ENCODE data around the gene MPIG6B.

MPIG6B gene

GRCh38 chr6:31720196-31720770 is 2.9 kb upstream of the MPIG6B start:
- no peak for DNase-seq
- in situ Hi-C loops (cut with HindIII; ENCODE audit: low pct_ligation_motif_present, low sequenced_read_pairs): no loop called here
- Histone ChIP-seq H3K27ac (no peak overlapping the region), H3K4me3 (ENCODE audit: low read depth, low read length) (no peak overlapping the region), H3K36me3 (replicated peaks) (no peaks in the 10 kb centered on the region), H3K27me3 (replicated peaks) (no peaks in the 10 kb centered on the region)
- no peak for TF ChIP-seq CTCF (IDR thresholded peaks at IDR 0.05; ENCODE audit: low read depth, low read length, missing control alignments)

- no peak within 1 kb of the TSS for H3K27ac ChIP-seq
- DNase-seq: no peak
- no peak for TF ChIP-seq CTCF (IDR thresholded peaks at IDR 0.05; ENCODE audit: low read depth, low read length, missing control alignments)
- in situ Hi-C loops (cut with HindIII; ENCODE audit: low pct_ligation_motif_present, low sequenced_read_pairs): no loop called here
- H3K4me3 ChIP-seq (ENCODE audit: low read depth, low read length): no peak within 1 kb of the TSS
- H3K36me3 ChIP-seq (replicated peaks): peaks cover 4% of the 10 kb centered on the region
- no peaks in the 10 kb centered on the region for H3K27me3 ChIP-seq (replicated peaks)
Observed at GRCh38 chr6:31721351-31722020, 1.7 kb upstream of the MPIG6B start, which contains the start of gene LY6G6C. LY6G6C (minus strand) TSS chr6:31721746; CDS start chr6:31721679, 67 bp downstream.

- H3K27ac ChIP-seq: no peak overlapping the region
- no peak overlapping the region for H3K4me3 ChIP-seq (ENCODE audit: low read depth, low read length)
- H3K36me3 ChIP-seq (replicated peaks): peaks cover 9% of the 10 kb centered on the region
- H3K27me3 ChIP-seq (replicated peaks): no peaks in the 10 kb centered on the region
- DNase-seq: no peak
- in situ Hi-C loops (cut with HindIII; ENCODE audit: low pct_ligation_motif_present, low sequenced_read_pairs): no loop called here
- TF ChIP-seq CTCF (IDR thresholded peaks at IDR 0.05; ENCODE audit: low read depth, low read length, missing control alignments): no peak
Observed at GRCh38 chr6:31722173-31722572, 1.0 kb upstream of the MPIG6B start.

GRCh38 chr6:31723980-31724691 is 963 bp downstream of the MPIG6B start:
- in situ Hi-C loops (cut with HindIII; ENCODE audit: low pct_ligation_motif_present, low sequenced_read_pairs): no loop called here
- Histone ChIP-seq H3K27ac (no peak overlapping the region), H3K4me3 (ENCODE audit: low read depth, low read length) (no peak overlapping the region), H3K27me3 (replicated peaks) (no peaks in the 10 kb centered on the region), H3K36me3 (replicated peaks) (peaks cover 17% of the 10 kb centered on the region)
- TF ChIP-seq CTCF (IDR thresholded peaks at IDR 0.05; ENCODE audit: low read depth, low read length, missing control alignments): no peak
- no peak for DNase-seq

- TF ChIP-seq CTCF (IDR thresholded peaks at IDR 0.05; ENCODE audit: low read depth, low read length, missing control alignments): no peak
- DNase-seq: no peak
- in situ Hi-C loops (cut with HindIII; ENCODE audit: low pct_ligation_motif_present, low sequenced_read_pairs): no loop called here
- peaks cover 20% of the 10 kb centered on the region for H3K36me3 ChIP-seq (replicated peaks)
- no peak overlapping the region for H3K27ac ChIP-seq
- no peak overlapping the region for H3K4me3 ChIP-seq (ENCODE audit: low read depth, low read length)
- H3K27me3 ChIP-seq (replicated peaks): no peaks in the 10 kb centered on the region
Observed at GRCh38 chr6:31725502-31726350, 2.6 kb downstream of the MPIG6B start.

All from brain microvascular endothelial cell (primary cell).